ENCODE results near the gene PTPRT.

The PTPRT gene

GRCh38 chr20:42530191-42530590, 659.5 kb downstream of the PTPRT start:
- Histone ChIP-seq H2BK15ac (ENCODE audit: low read depth, poor library complexity, severe bottlenecking) (no peak overlapping the region), H3K4me2 (ENCODE audit: low read length, poor library complexity, severe bottlenecking) (no peak overlapping the region), H4K91ac (ENCODE audit: low read length) (no peak overlapping the region), H2BK120ac (ENCODE audit: low read depth, low read length) (no peak overlapping the region), H3K27me3 (ENCODE audit: control insufficient read depth in 1 of 2, insufficient read depth in 1 of 2, low read length in 2 of 2) (no peaks in the 10 kb centered on the region), H3K14ac (ENCODE audit: low read length in 2 of 2) (no peak overlapping the region), H3K27ac (ENCODE audit: low read length, poor library complexity, severe bottlenecking) (no peak overlapping the region), H2AK5ac (ENCODE audit: low read length, severe bottlenecking) (no peak overlapping the region), H2BK5ac (ENCODE audit: low read depth, low read length, poor library complexity, severe bottlenecking) (no peak overlapping the region), H3K4me1 (ENCODE audit: control insufficient read depth, insufficient read depth, low read depth, low read length) (no peaks in the 10 kb centered on the region), H4K8ac (ENCODE audit: low read length) (no peak overlapping the region), H3K18ac (ENCODE audit: low read depth in 1 of 2, low read length in 2 of 2) (no peak overlapping the region), H3K79me1 (replicated peaks; ENCODE audit: low read length, poor library complexity, severe bottlenecking) (no peaks in the 10 kb centered on the region), H2BK12ac (ENCODE audit: low read length in 2 of 2) (no peak overlapping the region), H2AFZ (ENCODE audit: low read depth, low read length) (no peak overlapping the region), H3K36me3 (ENCODE audit: control insufficient read depth in 1 of 2, insufficient read depth in 2 of 2, low read depth in 1 of 2, low read length in 2 of 2) (no peaks in the 10 kb centered on the region), H3K9ac (ENCODE audit: low read length) (no peak overlapping the region), H3K23ac (ENCODE audit: low read length in 2 of 2) (no peak overlapping the region), H3K9me3 (ENCODE audit: control insufficient read depth, low read length) (no peaks in the 10 kb centered on the region), H3K4me3 (ENCODE audit: insufficient read depth in 1 of 2, low read depth in 1 of 2, low read length in 2 of 2) (no peak overlapping the region), H3K4ac (ENCODE audit: low read depth in 1 of 2, low read length in 2 of 2) (no peak overlapping the region)
- 87% methylated on average over 4 of the region's 4 CpGs for WGBS
- no peak for DNase-seq

GRCh38 chr20:42524058-42524457, 665.6 kb downstream of the PTPRT start:
- H2AK5ac ChIP-seq (ENCODE audit: low read length, severe bottlenecking): no peak overlapping the region
- H3K23ac ChIP-seq (ENCODE audit: low read length in 2 of 2): no peak overlapping the region
- H2BK15ac ChIP-seq (ENCODE audit: low read depth, poor library complexity, severe bottlenecking): no peak overlapping the region
- no peaks in the 10 kb centered on the region for H3K36me3 ChIP-seq (ENCODE audit: control insufficient read depth in 1 of 2, insufficient read depth in 2 of 2, low read depth in 1 of 2, low read length in 2 of 2)
- no peak overlapping the region for H3K4me2 ChIP-seq (ENCODE audit: low read length, poor library complexity, severe bottlenecking)
- no peak overlapping the region for H3K27ac ChIP-seq (ENCODE audit: low read length, poor library complexity, severe bottlenecking)
- H4K91ac ChIP-seq (ENCODE audit: low read length): no peak overlapping the region
- H4K8ac ChIP-seq (ENCODE audit: low read length): no peak overlapping the region
- H2BK12ac ChIP-seq (ENCODE audit: low read length in 2 of 2): no peak overlapping the region
- 40% methylated on average over 1 of the region's 1 CpG for WGBS
- no peak overlapping the region for H3K18ac ChIP-seq (ENCODE audit: low read depth in 1 of 2, low read length in 2 of 2)
- no peak overlapping the region for H3K4me3 ChIP-seq (ENCODE audit: insufficient read depth in 1 of 2, low read depth in 1 of 2, low read length in 2 of 2)
- no peak overlapping the region for H2AFZ ChIP-seq (ENCODE audit: low read depth, low read length)
- H3K9me3 ChIP-seq (ENCODE audit: control insufficient read depth, low read length): no peaks in the 10 kb centered on the region
- no peak overlapping the region for H3K9ac ChIP-seq (ENCODE audit: low read length)
- no peak for DNase-seq
- H3K4ac ChIP-seq (ENCODE audit: low read depth in 1 of 2, low read length in 2 of 2): no peak overlapping the region
- H2BK120ac ChIP-seq (ENCODE audit: low read depth, low read length): no peak overlapping the region
- no peaks in the 10 kb centered on the region for H3K4me1 ChIP-seq (ENCODE audit: control insufficient read depth, insufficient read depth, low read depth, low read length)
- H2BK5ac ChIP-seq (ENCODE audit: low read depth, low read length, poor library complexity, severe bottlenecking): no peak overlapping the region
- H3K79me1 ChIP-seq (replicated peaks; ENCODE audit: low read length, poor library complexity, severe bottlenecking): no peaks in the 10 kb centered on the region
- no peak overlapping the region for H3K14ac ChIP-seq (ENCODE audit: low read length in 2 of 2)
- H3K27me3 ChIP-seq (ENCODE audit: control insufficient read depth in 1 of 2, insufficient read depth in 1 of 2, low read length in 2 of 2): no peaks in the 10 kb centered on the region

GRCh38 chr20:42516692-42517091, 673.0 kb downstream of the PTPRT start:
- no peak overlapping the region for H3K14ac ChIP-seq (ENCODE audit: low read length in 2 of 2)
- no peak overlapping the region for H3K4me3 ChIP-seq (ENCODE audit: insufficient read depth in 1 of 2, low read depth in 1 of 2, low read length in 2 of 2)
- H2AK5ac ChIP-seq (ENCODE audit: low read length, severe bottlenecking): no peak overlapping the region
- H3K9me3 ChIP-seq (ENCODE audit: control insufficient read depth, low read length): no peaks in the 10 kb centered on the region
- H3K27me3 ChIP-seq (ENCODE audit: control insufficient read depth in 1 of 2, insufficient read depth in 1 of 2, low read length in 2 of 2): no peaks in the 10 kb centered on the region
- no peaks in the 10 kb centered on the region for H3K4me1 ChIP-seq (ENCODE audit: control insufficient read depth, insufficient read depth, low read depth, low read length)
- H3K27ac ChIP-seq (ENCODE audit: low read length, poor library complexity, severe bottlenecking): no peak overlapping the region
- no peak overlapping the region for H4K91ac ChIP-seq (ENCODE audit: low read length)
- no peak overlapping the region for H2BK12ac ChIP-seq (ENCODE audit: low read length in 2 of 2)
- no peak overlapping the region for H2AFZ ChIP-seq (ENCODE audit: low read depth, low read length)
- H3K4me2 ChIP-seq (ENCODE audit: low read length, poor library complexity, severe bottlenecking): no peak overlapping the region
- H2BK15ac ChIP-seq (ENCODE audit: low read depth, poor library complexity, severe bottlenecking): no peak overlapping the region
- H2BK120ac ChIP-seq (ENCODE audit: low read depth, low read length): no peak overlapping the region
- DNase-seq: no peak
- no peak overlapping the region for H3K4ac ChIP-seq (ENCODE audit: low read depth in 1 of 2, low read length in 2 of 2)
- H4K8ac ChIP-seq (ENCODE audit: low read length): no peak overlapping the region
- H2BK5ac ChIP-seq (ENCODE audit: low read depth, low read length, poor library complexity, severe bottlenecking): no peak overlapping the region
- no peaks in the 10 kb centered on the region for H3K36me3 ChIP-seq (ENCODE audit: control insufficient read depth in 1 of 2, insufficient read depth in 2 of 2, low read depth in 1 of 2, low read length in 2 of 2)
- WGBS: no CpG with 5 or more reads among the region's 3 CpGs
- no peak overlapping the region for H3K18ac ChIP-seq (ENCODE audit: low read depth in 1 of 2, low read length in 2 of 2)
- H3K79me1 ChIP-seq (replicated peaks; ENCODE audit: low read length, poor library complexity, severe bottlenecking): no peaks in the 10 kb centered on the region
- no peak overlapping the region for H3K9ac ChIP-seq (ENCODE audit: low read length)
- H3K23ac ChIP-seq (ENCODE audit: low read length in 2 of 2): no peak overlapping the region

- 72% methylated on average over 4 of the region's 4 CpGs for WGBS
- Histone ChIP-seq H3K4me1 (ENCODE audit: control insufficient read depth, insufficient read depth, low read depth, low read length) (no peaks in the 10 kb centered on the region), H4K91ac (ENCODE audit: low read length) (no peak overlapping the region)
These were observed 679.0 kb downstream of the PTPRT start for GRCh38 chr20:42510686-42511085.

More at GRCh38 chr20:42510686-42511085, 679.0 kb downstream of the PTPRT start:
- Histone ChIP-seq H3K4ac (ENCODE audit: low read depth in 1 of 2, low read length in 2 of 2) (no peak overlapping the region), H2BK5ac (ENCODE audit: low read depth, low read length, poor library complexity, severe bottlenecking) (no peak overlapping the region), H2BK120ac (ENCODE audit: low read depth, low read length) (no peak overlapping the region), H3K36me3 (ENCODE audit: control insufficient read depth in 1 of 2, insufficient read depth in 2 of 2, low read depth in 1 of 2, low read length in 2 of 2) (no peaks in the 10 kb centered on the region), H2BK15ac (ENCODE audit: low read depth, poor library complexity, severe bottlenecking) (no peak overlapping the region), H3K4me3 (ENCODE audit: insufficient read depth in 1 of 2, low read depth in 1 of 2, low read length in 2 of 2) (no peak overlapping the region), H3K9me3 (ENCODE audit: control insufficient read depth, low read length) (no peaks in the 10 kb centered on the region), H4K8ac (ENCODE audit: low read length) (no peak overlapping the region), H3K18ac (ENCODE audit: low read depth in 1 of 2, low read length in 2 of 2) (no peak overlapping the region), H3K23ac (ENCODE audit: low read length in 2 of 2) (no peak overlapping the region), H3K14ac (ENCODE audit: low read length in 2 of 2) (no peak overlapping the region), H3K4me2 (ENCODE audit: low read length, poor library complexity, severe bottlenecking) (no peak overlapping the region), H2AK5ac (ENCODE audit: low read length, severe bottlenecking) (no peak overlapping the region), H2AFZ (ENCODE audit: low read depth, low read length) (no peak overlapping the region), H3K27me3 (ENCODE audit: control insufficient read depth in 1 of 2, insufficient read depth in 1 of 2, low read length in 2 of 2) (no peaks in the 10 kb centered on the region), H3K9ac (ENCODE audit: low read length) (no peak overlapping the region), H3K79me1 (replicated peaks; ENCODE audit: low read length, poor library complexity, severe bottlenecking) (no peaks in the 10 kb centered on the region), H2BK12ac (ENCODE audit: low read length in 2 of 2) (no peak overlapping the region), H3K27ac (ENCODE audit: low read length, poor library complexity, severe bottlenecking) (no peak overlapping the region)
- no peak for DNase-seq
